ENCODE measurements around the gene RAPGEF5.

GRCh38 chr7:22288202-22288601 is 68.8 kb downstream of the RAPGEF5 start:
- no peak for TF ChIP-seq EZH2 (IDR thresholded peaks at IDR 0.05; ENCODE audit: borderline replicate concordance, low read length)
- no peak for TF ChIP-seq CTCF (conservative IDR thresholded peaks at IDR 0.05 in 1 of 2, IDR thresholded peaks at IDR 0.05 in 1 of 2; ENCODE audit: extremely low read depth in 1 of 2, insufficient read depth in 1 of 2, low read depth in 1 of 2, low read length in 2 of 2)
